ENCODE results near the gene ATP6V0A1.

DNA sequence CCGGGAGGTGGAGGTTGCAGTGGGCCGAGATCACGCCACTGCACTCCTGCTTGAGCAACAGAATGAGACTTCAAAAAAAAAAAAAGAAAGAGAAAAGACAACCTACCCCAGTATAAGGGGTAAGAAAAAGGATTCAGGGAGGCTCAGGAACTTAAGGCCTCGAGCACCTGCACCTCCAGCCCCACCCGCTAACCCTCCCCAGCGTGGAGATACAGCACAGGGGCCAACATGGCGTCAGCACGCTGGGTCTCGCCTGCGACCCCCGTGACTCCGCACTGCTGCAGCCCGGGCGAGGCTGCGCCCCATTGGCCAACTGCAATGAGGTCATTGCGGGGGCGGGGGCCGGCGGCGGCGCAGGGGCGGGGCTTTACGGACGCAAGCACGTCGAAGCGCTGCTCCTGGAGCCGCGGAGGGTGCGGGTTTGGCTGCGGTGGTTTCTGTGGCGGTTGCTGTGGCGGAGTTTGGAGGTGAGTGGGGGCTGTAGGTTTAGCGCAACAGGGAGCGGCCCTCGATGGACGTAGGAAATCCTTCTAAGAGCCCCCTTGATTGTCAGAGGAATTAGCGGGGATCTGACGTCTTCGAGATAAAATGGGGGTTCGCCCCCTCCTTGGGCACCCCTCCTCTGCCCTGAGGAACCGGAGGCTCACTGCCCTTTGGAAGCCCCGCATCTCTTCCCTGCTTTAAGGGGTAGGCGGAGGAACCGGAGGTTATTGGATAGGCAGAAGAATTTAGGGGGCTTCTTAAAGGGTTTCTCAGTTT, at the start of gene ATP6V0A1:
- TF ChIP-seq CTCF (conservative IDR thresholded peaks at IDR 0.05; ENCODE audit: low read length) (no peak), EZH2phosphoT487 (IDR thresholded peaks at IDR 0.05; ENCODE audit: borderline replicate concordance) (no peak)
